NCI-H1105 treated with DMSO at 0.1 percent for 48 hours (cell line): ENCODE results near the gene ANO6.
"Not testable (repeated sequence)": the region's sequence is repeated elsewhere in the genome, so short reads cannot be mapped to it uniquely, and the experiment has no call there.

Source experiments
- DNase-seq: peaks from one replicate; lab custom pipeline; 2025; lab: John Stamatoyannopoulos, UW

The ANO6 gene

GRCh38 chr12:45309836-45310626 is 94.1 kb downstream of the ANO6 start:
- DNase-seq: no peak

- DNase-seq: no peak
Measured at GRCh38 chr12:45310627-45310968, 94.7 kb downstream of the ANO6 start.

GRCh38 chr12:45312012-45312411 is 96.1 kb downstream of the ANO6 start:
- no peak for DNase-seq

- DNase-seq: no peak
Measured at GRCh38 chr12:45314770-45315169, 98.9 kb downstream of the ANO6 start.

GRCh38 chr12:45315462-45315861 is 99.6 kb downstream of the ANO6 start:
- no peak for DNase-seq

- DNase-seq: not testable (repeated sequence)
Measured at GRCh38 chr12:45317261-45317660, 101.4 kb downstream of the ANO6 start.

- no peak for DNase-seq
Measured at GRCh38 chr12:45322810-45323209, 106.9 kb downstream of the ANO6 start.

- DNase-seq: no peak
Measured at GRCh38 chr12:45324391-45324790, 108.5 kb downstream of the ANO6 start.

- DNase-seq: no peak
Measured at GRCh38 chr12:45326358-45326975, 110.6 kb downstream of the ANO6 start.

GRCh38 chr12:45327823-45328383 is 112.0 kb downstream of the ANO6 start:
- DNase-seq: no peak

- no peak for DNase-seq
Measured at GRCh38 chr12:45329238-45329637, 113.3 kb downstream of the ANO6 start.

GRCh38 chr12:45329702-45330101 is 113.8 kb downstream of the ANO6 start:
- no peak for DNase-seq

GRCh38 chr12:45331552-45331951 is 115.7 kb downstream of the ANO6 start:
- no peak for DNase-seq

GRCh38 chr12:45334396-45334795 is 118.5 kb downstream of the ANO6 start:
- no peak for DNase-seq

- DNase-seq: no peak
Measured at GRCh38 chr12:45336331-45336730, 120.4 kb downstream of the ANO6 start.

- DNase-seq: no peak
Measured at GRCh38 chr12:45336762-45337596, 121.1 kb downstream of the ANO6 start.

- no peak for DNase-seq
Measured at GRCh38 chr12:45337835-45338234, 121.9 kb downstream of the ANO6 start.

GRCh38 chr12:45338272-45338671 is 122.4 kb downstream of the ANO6 start:
- DNase-seq: peak; percentile 23

- no peak for DNase-seq
Measured at GRCh38 chr12:45339035-45339434, 123.1 kb downstream of the ANO6 start.

- no peak for DNase-seq
Measured at GRCh38 chr12:45342171-45342570, 126.3 kb downstream of the ANO6 start.

GRCh38 chr12:45342848-45343247 is 127.0 kb downstream of the ANO6 start:
- DNase-seq: no peak

- no peak for DNase-seq
Measured at GRCh38 chr12:45343269-45344051, 127.6 kb downstream of the ANO6 start.
